ENCODE measurements around the gene ENTPD7.

Gene ENTPD7

DNA sequence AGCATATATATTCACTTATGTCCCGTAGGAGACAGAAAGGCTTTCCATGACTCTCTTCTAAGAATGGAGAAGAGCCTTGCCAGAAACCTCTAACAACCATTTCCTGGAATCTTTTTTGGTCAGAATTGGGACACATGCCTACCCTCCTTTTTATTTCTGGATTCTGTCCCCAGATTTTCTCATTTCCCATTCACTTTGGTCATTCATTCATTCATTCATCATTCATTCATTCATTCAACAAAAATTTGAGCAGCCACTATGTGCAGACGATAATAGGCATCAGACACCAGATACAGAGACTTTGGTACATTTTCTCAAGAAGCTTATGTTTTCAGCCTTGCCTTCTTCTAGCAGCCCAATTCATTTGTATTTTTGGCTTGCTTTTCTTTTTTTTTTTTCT, 6.0 kb downstream of the ENTPD7 start:
- H3K9me3 ChIP-seq: no peaks in the 10 kb centered on the region
- no peaks in the 10 kb centered on the region for H3K27me3 ChIP-seq
- no peak overlapping the region for H3K4me3 ChIP-seq (ENCODE audit: low read depth, low read length)
- H3K4me1 ChIP-seq: peaks cover 9% of the 10 kb centered on the region
- no peaks in the 10 kb centered on the region for H3K36me3 ChIP-seq
- no peak for DNase-seq
- TF ChIP-seq CTCF (IDR thresholded peaks at IDR 0.05; ENCODE audit: low read depth, low read length): no peak

GRCh38 chr10:99667108-99667751, 7.9 kb downstream of the ENTPD7 start:
- peaks cover 9% of the 10 kb centered on the region for H3K4me1 ChIP-seq

DNA sequence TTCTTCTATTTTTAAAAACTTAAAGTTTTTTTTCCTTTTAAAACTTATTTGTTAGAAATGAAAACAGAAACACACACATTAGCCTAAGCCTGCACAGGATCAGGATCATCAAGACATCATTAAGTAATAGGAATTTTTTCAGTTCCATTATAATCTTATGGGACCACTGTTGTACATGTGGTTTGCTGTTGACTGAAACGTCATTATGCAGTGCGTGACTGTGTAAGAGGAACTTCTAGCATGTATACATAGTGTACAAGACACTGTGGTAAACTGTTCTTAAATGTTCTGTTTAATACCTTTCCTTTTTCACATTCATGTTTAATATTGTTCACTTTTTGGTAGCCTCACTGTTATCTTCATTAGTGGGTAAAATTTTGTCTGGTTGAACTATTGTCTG, 12.1 kb downstream of the ENTPD7 start:
- no peaks in the 10 kb centered on the region for H3K9me3 ChIP-seq
- DNase-seq: no peak
- peaks cover 9% of the 10 kb centered on the region for H3K4me1 ChIP-seq
- no peak for TF ChIP-seq CTCF (IDR thresholded peaks at IDR 0.05; ENCODE audit: low read depth, low read length)
- no peaks in the 10 kb centered on the region for H3K27me3 ChIP-seq
- H3K36me3 ChIP-seq: no peaks in the 10 kb centered on the region
- H3K4me3 ChIP-seq (ENCODE audit: low read depth, low read length): no peak overlapping the region

More at GRCh38 chr10:99667108-99667751, 7.9 kb downstream of the ENTPD7 start:
- H3K27me3 ChIP-seq: no peaks in the 10 kb centered on the region
- no peaks in the 10 kb centered on the region for H3K36me3 ChIP-seq
- no peaks in the 10 kb centered on the region for H3K9me3 ChIP-seq
- TF ChIP-seq CTCF (IDR thresholded peaks at IDR 0.05; ENCODE audit: low read depth, low read length): no peak
- DNase-seq: no peak
- no peak overlapping the region for H3K4me3 ChIP-seq (ENCODE audit: low read depth, low read length)

DNA sequence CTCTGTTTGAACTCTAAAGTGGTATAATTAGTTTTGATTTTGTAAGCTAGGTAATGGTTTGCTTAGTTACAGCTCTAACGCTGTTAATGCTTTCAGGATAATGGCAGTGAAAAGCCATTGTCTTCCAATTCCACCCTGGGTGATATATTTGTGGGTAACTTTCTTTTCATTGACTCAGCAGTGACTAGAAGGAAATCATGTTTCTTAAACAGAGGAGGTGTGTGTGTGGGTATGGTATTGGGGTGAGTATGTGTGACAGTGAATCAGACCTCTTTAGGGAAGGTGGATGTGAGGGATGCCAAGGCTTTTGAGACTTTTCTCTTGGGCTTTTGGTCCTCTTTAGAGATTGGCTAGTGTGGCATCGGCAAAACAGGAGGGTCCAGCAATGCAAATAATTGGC, 13.6 kb downstream of the ENTPD7 start:
- H3K9me3 ChIP-seq: no peaks in the 10 kb centered on the region
- H3K4me1 ChIP-seq: no peaks in the 10 kb centered on the region
- H3K36me3 ChIP-seq: no peaks in the 10 kb centered on the region
- H3K4me3 ChIP-seq (ENCODE audit: low read depth, low read length): no peak overlapping the region
- H3K27me3 ChIP-seq: no peaks in the 10 kb centered on the region
- no peak for DNase-seq
- TF ChIP-seq CTCF (IDR thresholded peaks at IDR 0.05; ENCODE audit: low read depth, low read length): no peak

DNA sequence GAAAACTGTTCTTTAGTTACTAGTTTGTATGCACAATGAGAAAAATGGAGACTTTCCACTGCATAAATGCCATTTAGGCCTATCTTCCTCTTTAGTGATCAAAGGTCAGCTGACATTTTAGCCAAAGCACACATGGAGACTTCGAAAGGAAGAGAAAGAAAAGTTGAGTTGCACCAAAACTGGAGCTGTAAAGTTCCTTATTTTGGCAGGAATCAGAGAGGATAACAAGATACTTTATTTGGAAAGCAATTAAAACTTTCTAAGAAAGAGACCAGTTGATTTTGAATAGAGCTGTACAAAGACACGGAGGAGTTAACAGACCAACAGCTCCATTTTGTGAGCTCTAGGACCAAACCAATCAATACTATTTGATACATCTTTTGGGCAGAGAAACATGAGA, 14.2 kb downstream of the ENTPD7 start:
- H3K4me3 ChIP-seq (ENCODE audit: low read depth, low read length): no peak overlapping the region
- DNase-seq: no peak
- no peaks in the 10 kb centered on the region for H3K27me3 ChIP-seq
- H3K9me3 ChIP-seq: no peaks in the 10 kb centered on the region
- H3K4me1 ChIP-seq: no peaks in the 10 kb centered on the region
- no peaks in the 10 kb centered on the region for H3K36me3 ChIP-seq
- no peak for TF ChIP-seq CTCF (IDR thresholded peaks at IDR 0.05; ENCODE audit: low read depth, low read length)

DNA sequence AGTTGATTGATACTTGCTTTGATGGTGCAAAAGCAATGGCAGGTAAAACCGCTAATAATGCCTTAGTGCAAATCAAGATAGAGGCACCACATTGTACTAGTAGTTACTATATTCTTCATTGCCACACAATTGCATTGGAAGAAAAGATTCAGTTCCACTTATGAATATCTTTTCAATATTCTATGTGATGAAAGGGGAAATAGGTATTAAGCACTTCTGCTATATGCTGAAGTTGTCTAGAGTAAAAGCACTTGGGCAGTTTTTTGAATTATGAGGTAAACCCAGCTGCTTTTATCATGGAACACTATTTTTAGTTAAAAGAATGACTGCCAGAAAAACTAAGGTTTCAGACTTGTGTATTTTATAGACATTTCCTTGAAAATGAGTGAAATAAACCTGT, 15.5 kb downstream of the ENTPD7 start:
- Histone ChIP-seq H3K27me3 (no peaks in the 10 kb centered on the region), H3K9me3 (no peaks in the 10 kb centered on the region), H3K4me3 (ENCODE audit: low read depth, low read length) (no peak overlapping the region), H3K4me1 (no peaks in the 10 kb centered on the region), H3K36me3 (peaks cover under 1% of the 10 kb centered on the region; the same call in 1 of the 2 replicates)
- DNase-seq: no peak
- TF ChIP-seq CTCF (IDR thresholded peaks at IDR 0.05; ENCODE audit: low read depth, low read length): no peak

Measured in BE2C (cell line).